Spleen (tissue), 11 donors: ENCODE results near the gene TBCD. TPM values are rescaled to one million over a fixed set of nuclear protein-coding genes. Genes with fewer than 3 reads are reported as not detected.
"Not testable (repeated sequence)": the region's sequence is repeated elsewhere in the genome, so short reads cannot be mapped to it uniquely, and the experiment has no call there.

Experiments used
- DNase-seq: peaks from one replicate; pipeline ENCODE4 v3.0.0-alpha.2; 2020
- H3K27ac ChIP-seq, 8 donors: fragments of 200-600 bp; sonication (generic) in 7 of 8; 1 replicate in 4 of 8; 2 replicates in 4 of 8; pipeline versions ENCODE4 v1.5.0 to v1.8.0; 2016 to 2021; ENCODE audit warnings: inconsistent platforms in 4 of 8, mild to moderate bottlenecking in 4 of 8, moderate library complexity in 1 of 8
- H3K27me3 ChIP-seq, 7 donors: fragments of 200-600 bp; sonication (generic) in 6 of 7; replicated peaks in 1 of 7; 1 replicate in 4 of 7; 2 replicates in 3 of 7; pipeline versions ENCODE4 v1.5.0 to v1.8.0; 2016 to 2021; ENCODE audit warnings: inconsistent platforms in 3 of 7, mild to moderate bottlenecking in 1 of 7
- H3K36me3 ChIP-seq, 6 donors: fragments of 200-600 bp; sonication (generic) in 5 of 6; 1 replicate in 4 of 6; 2 replicates in 2 of 6; pipeline versions ENCODE4 v1.5.0 to v1.8.0; 2016 to 2021; ENCODE audit warnings: inconsistent platforms in 2 of 6
- H3K4me1 ChIP-seq, 6 donors: fragments of 200-600 bp; sonication (generic) in 5 of 6; 1 replicate in 3 of 6; 2 replicates in 3 of 6; pipeline versions ENCODE4 v1.5.0 to v1.8.0; 2016 to 2021; ENCODE audit warnings: inconsistent platforms in 3 of 6
- H3K4me3 ChIP-seq, 8 donors: fragments of 200-600 bp; sonication (generic) in 7 of 8; 1 replicate in 4 of 8; 2 replicates in 4 of 8; pipeline versions ENCODE4 v1.5.0 to v1.8.0; 2016 to 2021; ENCODE audit warnings: inconsistent platforms in 4 of 8, mild to moderate bottlenecking in 4 of 8, moderate library complexity in 2 of 8
- H3K9me3 ChIP-seq, 8 donors: fragments of 200-600 bp; sonication (generic) in 7 of 8; 1 replicate in 4 of 8; 2 replicates in 4 of 8; pipeline versions ENCODE4 v1.5.0 to v1.8.0; 2016 to 2021; ENCODE audit warnings: inconsistent platforms in 4 of 8
- POLR2A ChIP-seq, 3 donors: fragments of 450-650 bp; IDR thresholded peaks; one replicate each; pipeline ENCODE4 v1.5.1; 2017; ENCODE audit warnings: antibody characterized with exemption in 3 of 3, mild to moderate bottlenecking in 1 of 3
- POLR2AphosphoS5 ChIP-seq, 3 donors: sonication (generic); formaldehyde crosslinking; IDR thresholded peaks; one replicate each; pipeline ENCODE4 v1.5.1; 2017; ENCODE audit warnings: antibody characterized with exemption in 3 of 3
- WGBS, 5 donors: extraction: QIAGEN DNeasy Blood & Tissue Kit in 3 of 5; methylation state at CpG; one replicate each; pipeline versions ENCODE4 v1.1.5 to v1.1.7; 2013 to 2018; 5-methylcytosine and 5-hydroxymethylcytosine counted together
- intact Hi-C: fragments of 100-400 bp; cut with DNase I; formaldehyde crosslinking; loops from one replicate; pipeline ENCODE4 v1.15.0; 2023; ENCODE audit warnings: low total_unique reads
- polyA plus RNA-seq, 3 donors: library from polyadenylated mRNA; stranded (reverse); fragments of 200-250 nt; gene quantifications; one replicate each; pipeline ENCODE4 v1.2.1, GENCODE V29; 2013
- total RNA-seq, 7 donors: library from RNA; depleted of rRNA in 3 of 7; stranded (reverse); fragments of >200 nt in 3 of 7; fragmentation: NEBNext Ultra II Directional in 4 of 7; extraction: Animal tissue kit (Norgen Biotek cat#: 25700) in 4 of 7; gene quantifications; one replicate each; pipeline versions ENCODE4 v1.1.0 to v1.2.1, GENCODE V29; 2016 to 2021
- TF ChIP-seq, protein P1 (sequence below), 11 experiments: fragments of 200-600 bp in 7 of 11; fragments of 450-650 bp in 4 of 11; sonication (generic) in 4 of 11; IDR thresholded peaks in 8 of 11; conservative IDR thresholded peaks in 3 of 11; 1 replicate in 7 of 11; 2 replicates in 4 of 11; pipeline versions ENCODE4 v1.4.0 to v1.8.0; 2016 to 2021; ENCODE audit warnings: antibody characterized with exemption in 11 of 11, inconsistent platforms in 4 of 11, mild to moderate bottlenecking in 1 of 11
- donor health status: healthy with polysubstance abuse.
- donor health status: DM: no; HTN: no; CAD: no; lungs with moderate emphysema.
- donor health status: DM: no; HTN: no; CAD: no.
- donor health status: Bipolar disorder and iron deficiency.
- donor health status: healthy.
- donor health status: DM: no; HTN: no; CAD: no.
- donor health status: DM: yes; HTN: yes; CAD: no.

The TBCD gene
- total and polyA plus RNA-seq, 10 donors: 55.6 to 207 (median 108) TPM

DNA sequence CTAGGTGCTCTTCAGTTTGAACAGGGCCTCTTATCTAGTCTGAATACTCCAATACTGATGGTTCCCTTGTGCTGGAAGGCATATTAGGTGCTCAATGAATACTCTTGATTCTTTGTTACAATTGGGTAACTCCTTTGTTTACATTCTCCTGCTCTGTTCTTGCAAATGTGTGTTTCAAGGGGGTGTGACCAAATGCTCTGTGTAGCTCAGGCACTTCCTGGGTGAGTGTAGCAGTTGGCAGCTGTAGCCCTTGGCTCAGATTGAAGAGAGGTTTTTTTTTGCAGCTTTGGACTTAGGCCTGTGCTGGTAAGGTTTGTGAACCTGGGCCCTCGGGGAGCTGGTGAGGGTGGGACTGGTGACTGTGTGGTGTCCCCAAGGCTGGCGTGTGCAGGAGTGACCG, 20.2 kb downstream of the TBCD start:
- Histone ChIP-seq H3K9me3 (no peaks in the 10 kb centered on the region), H3K36me3 (peaks cover 0 to 69% (median 25%) of the 10 kb centered on the region in 6 donors), H3K4me3 (no peak overlapping the region), H3K27me3 (no peaks in the 10 kb centered on the region), H3K27ac (no peak overlapping the region), H3K4me1 (peaks cover 0 to 30% (median 19%) of the 10 kb centered on the region in 6 donors)
- 91 to 100% (median 97%) methylated on average over 3 of the region's 3 CpGs for WGBS, 5 donors
- intact Hi-C loops: no loop called here
- no peak for DNase-seq
- TF ChIP-seq, protein P1, sequence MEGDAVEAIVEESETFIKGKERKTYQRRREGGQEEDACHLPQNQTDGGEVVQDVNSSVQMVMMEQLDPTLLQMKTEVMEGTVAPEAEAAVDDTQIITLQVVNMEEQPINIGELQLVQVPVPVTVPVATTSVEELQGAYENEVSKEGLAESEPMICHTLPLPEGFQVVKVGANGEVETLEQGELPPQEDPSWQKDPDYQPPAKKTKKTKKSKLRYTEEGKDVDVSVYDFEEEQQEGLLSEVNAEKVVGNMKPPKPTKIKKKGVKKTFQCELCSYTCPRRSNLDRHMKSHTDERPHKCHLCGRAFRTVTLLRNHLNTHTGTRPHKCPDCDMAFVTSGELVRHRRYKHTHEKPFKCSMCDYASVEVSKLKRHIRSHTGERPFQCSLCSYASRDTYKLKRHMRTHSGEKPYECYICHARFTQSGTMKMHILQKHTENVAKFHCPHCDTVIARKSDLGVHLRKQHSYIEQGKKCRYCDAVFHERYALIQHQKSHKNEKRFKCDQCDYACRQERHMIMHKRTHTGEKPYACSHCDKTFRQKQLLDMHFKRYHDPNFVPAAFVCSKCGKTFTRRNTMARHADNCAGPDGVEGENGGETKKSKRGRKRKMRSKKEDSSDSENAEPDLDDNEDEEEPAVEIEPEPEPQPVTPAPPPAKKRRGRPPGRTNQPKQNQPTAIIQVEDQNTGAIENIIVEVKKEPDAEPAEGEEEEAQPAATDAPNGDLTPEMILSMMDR (IDR thresholded peaks at IDR 0.05 in 8 of 11, conservative IDR thresholded peaks at IDR 0.05 in 3 of 11): no peak

DNA sequence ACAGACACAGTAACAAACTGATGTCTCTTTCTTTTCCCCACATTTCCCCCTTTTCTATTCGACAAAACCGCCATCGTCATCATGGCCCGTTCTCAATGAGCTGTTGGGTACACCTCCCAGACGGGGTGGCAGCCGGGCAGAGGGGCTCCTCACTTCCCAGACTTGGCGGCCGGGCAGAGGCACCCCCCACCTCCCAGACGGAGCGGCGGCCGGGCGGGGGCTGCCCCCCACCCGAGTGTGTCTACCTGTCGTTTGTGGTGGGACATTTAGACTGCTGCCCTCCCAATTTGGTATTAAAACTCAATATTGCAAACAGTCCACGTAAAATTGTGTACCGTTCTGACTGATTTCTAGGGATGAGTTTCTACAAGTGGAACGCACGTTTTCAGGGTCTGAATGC, 22.6 kb downstream of the TBCD start:
- DNase-seq, H3K9me3 ChIP-seq, intact Hi-C loops, H3K27me3 ChIP-seq, H3K4me3 ChIP-seq: not testable (repeated sequence)
- Histone ChIP-seq H3K36me3 (peaks cover 0 to 50% (median 12%) of the 10 kb centered on the region in 6 donors), H3K27ac (peak overlapping the region in 3 of 8 donors; percentile 18 to 71 (median 68)), H3K4me1 (peaks cover 0 to 30% (median 19%) of the 10 kb centered on the region in 6 donors)
- 87 to 90% (median 88%) methylated on average over 19 of the region's 19 CpGs for WGBS, 5 donors

DNA sequence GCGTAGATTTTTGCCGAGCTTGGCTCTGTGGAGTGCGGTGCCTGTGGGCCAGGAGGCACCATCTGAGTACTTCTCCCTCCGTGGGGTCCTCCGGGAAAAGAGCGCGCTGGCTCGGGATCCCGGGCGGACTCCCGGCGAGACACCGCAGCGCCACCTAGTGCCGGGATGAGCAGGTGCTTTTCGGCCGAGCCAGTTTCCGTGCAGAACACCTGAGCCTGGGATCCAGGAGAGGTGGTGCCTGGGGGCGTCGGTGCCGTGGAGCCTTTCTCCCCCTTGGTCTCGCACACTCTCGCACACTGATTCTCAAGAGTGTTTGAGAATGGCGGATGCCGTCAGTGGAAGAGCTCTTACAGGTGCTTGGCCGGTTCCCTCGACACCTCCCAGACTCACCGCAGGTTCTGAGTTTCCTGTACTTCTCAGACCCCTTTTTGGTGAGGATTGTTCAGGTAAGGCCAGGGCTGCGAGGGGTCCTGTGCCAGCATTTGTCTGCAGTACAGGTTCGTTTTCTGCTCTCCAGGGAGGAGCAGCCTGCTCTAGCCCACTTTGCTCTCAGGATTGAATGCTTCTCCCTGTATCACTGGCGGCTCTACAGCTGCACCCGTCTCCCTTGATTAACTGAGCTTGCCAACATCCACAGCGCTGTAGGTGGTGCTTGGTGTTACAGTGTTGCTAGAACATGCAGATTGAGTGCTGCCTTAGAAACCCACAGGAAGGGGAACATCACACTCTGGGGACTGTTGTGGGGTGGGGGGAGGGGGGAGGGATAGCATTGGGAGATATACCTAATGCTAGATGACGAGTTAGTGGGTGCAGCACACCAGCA, 23.3 kb downstream of the TBCD start:
- Histone ChIP-seq H3K4me3 (peak overlapping the region in 4 of 8 donors; percentile 1 to 28 (median 18)), H3K27me3 (no peaks in the 10 kb centered on the region), H3K36me3 (peaks cover 0 to 42% (median 8%) of the 10 kb centered on the region in 6 donors), H3K27ac (peak overlapping the region in 6 of 8 donors; percentile 2 to 71 (median 40)), H3K9me3 (no peaks in the 10 kb centered on the region), H3K4me1 (peaks cover 0 to 37% (median 26%) of the 10 kb centered on the region in 6 donors)
- WGBS, 5 donors: 34 to 51% (median 39%) methylated on average over 33 to 34 of the region's 34 CpGs
- DNase-seq: peak; percentile 87
- intact Hi-C loops: no loop called here
- TF ChIP-seq, protein P1 (IDR thresholded peaks at IDR 0.05 in 8 of 11, conservative IDR thresholded peaks at IDR 0.05 in 3 of 11): peak; percentile 44 to 86 (median 73)
- TF ChIP-seq POLR2A (IDR thresholded peaks at IDR 0.05) (no peak), POLR2AphosphoS5 (IDR thresholded peaks at IDR 0.05) (peak in 2 of 3 donors; percentile 34 to 50)

DNA sequence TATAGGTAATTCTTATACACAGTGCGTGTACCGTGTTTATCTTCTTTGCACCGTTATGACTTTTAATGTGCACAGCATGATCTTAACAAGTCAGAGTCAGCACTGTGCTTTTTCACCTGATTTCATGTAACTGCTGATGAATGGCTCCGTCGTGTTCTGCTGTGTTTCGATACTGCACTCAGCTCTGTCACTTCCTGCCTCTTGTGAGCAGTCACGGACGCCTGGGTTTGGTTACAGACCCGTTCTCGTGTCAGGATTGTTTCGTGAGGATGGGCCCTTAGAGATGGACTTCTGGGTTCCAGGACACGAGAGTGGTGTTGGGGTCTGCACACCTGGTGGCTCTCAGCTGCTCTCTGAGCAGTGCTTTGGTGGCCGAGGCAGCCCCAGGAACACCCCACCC, 24.6 kb downstream of the TBCD start:
- Histone ChIP-seq H3K27me3 (no peaks in the 10 kb centered on the region), H3K9me3 (no peaks in the 10 kb centered on the region), H3K36me3 (peaks cover 0 to 36% (median 8%) of the 10 kb centered on the region in 6 donors), H3K4me3 (no peak overlapping the region), H3K27ac (peak overlapping the region in 3 of 8 donors; percentile 11 to 44 (median 43)), H3K4me1 (peaks cover 0 to 50% (median 31%) of the 10 kb centered on the region in 6 donors)
- WGBS, 5 donors: 73 to 82% (median 79%) methylated on average over 13 of the region's 13 CpGs
- TF ChIP-seq POLR2A (IDR thresholded peaks at IDR 0.05): no peak
- TF ChIP-seq, protein P1 (IDR thresholded peaks at IDR 0.05 in 8 of 11, conservative IDR thresholded peaks at IDR 0.05 in 3 of 11): no peak
- no peak for DNase-seq
- intact Hi-C loops: no loop called here
